ENCODE results near the gene DPP10. TPM values are rescaled to one million over a fixed set of nuclear protein-coding genes. Genes with fewer than 3 reads are reported as not detected.

Gene DPP10
- total RNA-seq, 2 donors from 2014 or later: 3.1 to 11.2 TPM

- H3K4me3 ChIP-seq: no peak overlapping the region
- WGBS, 2 donors: 77 to 82% methylated on average over 4 of the region's 4 CpGs
- intact Hi-C loops (cut with DNase I): no loop called here
Measured at GRCh38 chr2:114468343-114468742, 25.9 kb downstream of the DPP10 start.

GRCh38 chr2:114472246-114472645 is 29.8 kb downstream of the DPP10 start:
- no peaks in the 10 kb centered on the region for H3K4me1 ChIP-seq
- DNase-seq: no peak
- H3K27ac ChIP-seq: no peak overlapping the region
- no peaks in the 10 kb centered on the region for H3K9me3 ChIP-seq
- no peaks in the 10 kb centered on the region for H3K27me3 ChIP-seq
- 85 to 93% methylated on average over 3 of the region's 3 CpGs for WGBS, 2 donors
- no peak overlapping the region for H3K4me3 ChIP-seq
- ATAC-seq: no peak
- H3K36me3 ChIP-seq (replicated peaks in 1 of 2; ENCODE audit: insufficient read depth in 1 of 2, low read depth in 2 of 2): no peaks in the 10 kb centered on the region
- no peak for TF ChIP-seq POLR2A (IDR thresholded peaks at IDR 0.05)
- no peak for TF ChIP-seq CTCF (IDR thresholded peaks at IDR 0.05)
- intact Hi-C loops (cut with DNase I): no loop called here

More at GRCh38 chr2:114468343-114468742, 25.9 kb downstream of the DPP10 start:
- Histone ChIP-seq H3K4me1 (no peaks in the 10 kb centered on the region), H3K9me3 (no peaks in the 10 kb centered on the region), H3K27me3 (no peaks in the 10 kb centered on the region), H3K27ac (no peak overlapping the region), H3K36me3 (replicated peaks in 1 of 2; ENCODE audit: insufficient read depth in 1 of 2, low read depth in 2 of 2) (no peaks in the 10 kb centered on the region)
- DNase-seq (no peak), ATAC-seq (no peak)
- TF ChIP-seq POLR2A (IDR thresholded peaks at IDR 0.05) (no peak), CTCF (IDR thresholded peaks at IDR 0.05) (no peak)

GRCh38 chr2:114472726-114473125 is 30.3 kb downstream of the DPP10 start:
- 53 to 67% methylated on average over 1 of the region's 1 CpG for WGBS, 2 donors
- TF ChIP-seq POLR2A (IDR thresholded peaks at IDR 0.05) (no peak), CTCF (IDR thresholded peaks at IDR 0.05) (no peak)
- no peak for DNase-seq
- intact Hi-C loops (cut with DNase I): no loop called here
- ATAC-seq: no peak
- H3K9me3 ChIP-seq: no peaks in the 10 kb centered on the region
- no peaks in the 10 kb centered on the region for H3K36me3 ChIP-seq (replicated peaks in 1 of 2; ENCODE audit: insufficient read depth in 1 of 2, low read depth in 2 of 2)
- H3K27me3 ChIP-seq: no peaks in the 10 kb centered on the region
- no peaks in the 10 kb centered on the region for H3K4me1 ChIP-seq
- H3K27ac ChIP-seq: no peak overlapping the region
- H3K4me3 ChIP-seq: no peak overlapping the region

- Histone ChIP-seq H3K36me3 (replicated peaks in 1 of 2; ENCODE audit: insufficient read depth in 1 of 2, low read depth in 2 of 2) (no peaks in the 10 kb centered on the region), H3K27ac (no peak overlapping the region), H3K4me3 (no peak overlapping the region), H3K9me3 (no peaks in the 10 kb centered on the region), H3K4me1 (no peaks in the 10 kb centered on the region), H3K27me3 (no peaks in the 10 kb centered on the region)
- WGBS, 2 donors: 69 to 73% methylated on average over 3 of the region's 3 CpGs
- TF ChIP-seq CTCF (IDR thresholded peaks at IDR 0.05) (no peak), POLR2A (IDR thresholded peaks at IDR 0.05) (no peak)
- DNase-seq: peak in 1 of 4 donors; percentile 6
- peak; percentile 30 for ATAC-seq
- intact Hi-C loops (cut with DNase I): no loop called here
Measured at GRCh38 chr2:114488841-114489530, 46.5 kb downstream of the DPP10 start.

GRCh38 chr2:114495046-114495445 is 52.6 kb downstream of the DPP10 start:
- intact Hi-C loops (cut with DNase I): no loop called here
- ATAC-seq (no peak), DNase-seq (no peak)
- no peak for TF ChIP-seq POLR2A (IDR thresholded peaks at IDR 0.05)
- no peak for TF ChIP-seq CTCF (IDR thresholded peaks at IDR 0.05)
- no peaks in the 10 kb centered on the region for H3K4me1 ChIP-seq
- no peaks in the 10 kb centered on the region for H3K9me3 ChIP-seq
- no peak overlapping the region for H3K27ac ChIP-seq
- no peaks in the 10 kb centered on the region for H3K36me3 ChIP-seq (replicated peaks in 1 of 2; ENCODE audit: insufficient read depth in 1 of 2, low read depth in 2 of 2)
- H3K27me3 ChIP-seq: no peaks in the 10 kb centered on the region
- WGBS, 2 donors: 28 to 45% methylated on average over 1 of the region's 1 CpG
- no peak overlapping the region for H3K4me3 ChIP-seq

Data from body of pancreas (tissue), 4 donors.